Right ventricle myocardium superior (tissue), 1 donor: Measurements from ENCODE around the gene SND1. TPM values are rescaled to one million over a fixed set of nuclear protein-coding genes. Genes with fewer than 3 reads are reported as not detected.

Source experiments
- ATAC-seq: fragments of 200-7000 bp; cut with Tn5 transposase; one replicate; pipeline ENCODE4 v1.9.1; 2020; ENCODE audit warnings: mild to moderate bottlenecking; ENCODE audit not compliant: poor library complexity
- DNase-seq: peaks from one replicate; pipeline ENCODE4 v3.0.0-alpha.2; 2020
- intact Hi-C: fragments of 100-400 bp; cut with DNase I; formaldehyde crosslinking; loops from one replicate; pipeline ENCODE4 v1.11.2; 2022
- long read RNA-seq: library from polyadenylated mRNA; unstranded; transcript quantifications from one replicate; pipeline ENCODE4 v2.0.0, GENCODE V29; 2021
- total RNA-seq: library from RNA; stranded (reverse); fragmentation: NEBNext Ultra II Directional; extraction: Animal tissue kit (Norgen Biotek cat#: 25700); gene quantifications from one replicate; pipeline ENCODE4 v1.2.1, GENCODE V29; 2021
- donor health status: DM: no; HTN: yes; CAD: no; lungs with severe emphysema.

SND1 gene
- 81.9 TPM for total RNA-seq
- long read RNA-seq, transcript SND1-201 (24 exons, 3,476 nt): major isoform, 192 of 253 reads
- long read RNA-seq, partial matches to known transcripts: 54 of 253 reads
- long read RNA-seq, other reads (novel, unspliced or antisense): 7 of 253 reads

GRCh38 chr7:127651556-127652332, at the start of gene SND1:
Gene SND1 (plus strand): TSS chr7:127652194. CDS start chr7:127652374, 180 bp downstream.
- ATAC-seq (peak; percentile 98), DNase-seq (peak; percentile 99)
- intact Hi-C loops: loop anchor here (5.0 kb wide), 1 partner anchor 64 kb away; the partner anchor contains the start of genes ARF5 and GCC1

- no peak for ATAC-seq
These were observed 43.5 kb upstream of the SND1 start for GRCh38 chr7:127608446-127608845.

GRCh38 chr7:127609297-127609696, 42.7 kb upstream of the SND1 start:
- intact Hi-C loops: no loop called here
- DNase-seq (no peak), ATAC-seq (no peak)

More at GRCh38 chr7:127608446-127608845, 43.5 kb upstream of the SND1 start:
- DNase-seq: no peak
- intact Hi-C loops: no loop called here

- ATAC-seq (no peak), DNase-seq (no peak)
- intact Hi-C loops: no loop called here
These were observed 39.7 kb upstream of the SND1 start for GRCh38 chr7:127612263-127612662.

GRCh38 chr7:127616724-127617123, 35.3 kb upstream of the SND1 start:
- ATAC-seq: no peak
- intact Hi-C loops: no loop called here

GRCh38 chr7:127618042-127618441, 34.0 kb upstream of the SND1 start, which contains the start of gene PAX4:
Gene PAX4 (minus strand): TSS chr7:127618142. CDS start chr7:127615928, 2,214 bp downstream.
- intact Hi-C loops: no loop called here
- ATAC-seq (no peak), DNase-seq (no peak)

More at GRCh38 chr7:127616724-127617123, 35.3 kb upstream of the SND1 start:
- no peak for DNase-seq

GRCh38 chr7:127618775-127619174, 33.2 kb upstream of the SND1 start:
- no peak for DNase-seq
- no peak for ATAC-seq
- intact Hi-C loops: no loop called here

- DNase-seq (no peak), ATAC-seq (no peak)
- intact Hi-C loops: no loop called here
These were observed 32.2 kb upstream of the SND1 start for GRCh38 chr7:127619681-127620405.

- no peak for ATAC-seq
- intact Hi-C loops: no loop called here
These were observed 31.4 kb upstream of the SND1 start for GRCh38 chr7:127620406-127621233.

GRCh38 chr7:127625331-127625730, 26.7 kb upstream of the SND1 start:
- intact Hi-C loops: no loop called here
- no peak for ATAC-seq
- no peak for DNase-seq

More at GRCh38 chr7:127620406-127621233, 31.4 kb upstream of the SND1 start:
- no peak for DNase-seq

GRCh38 chr7:127628445-127628844, 23.5 kb upstream of the SND1 start:
- intact Hi-C loops: no loop called here
- no peak for ATAC-seq
- DNase-seq: no peak

- ATAC-seq (peak; percentile 31), DNase-seq (no peak)
- intact Hi-C loops: no loop called here
These were observed 22.6 kb upstream of the SND1 start for GRCh38 chr7:127629268-127629854.

- intact Hi-C loops: no loop called here
- no peak for DNase-seq
- no peak for ATAC-seq
These were observed 19.6 kb upstream of the SND1 start for GRCh38 chr7:127632276-127632910.

- DNase-seq: no peak
These were observed 16.2 kb upstream of the SND1 start for GRCh38 chr7:127635659-127636285.

GRCh38 chr7:127638197-127638596, 13.8 kb upstream of the SND1 start:
- intact Hi-C loops: no loop called here
- ATAC-seq: no peak
- DNase-seq: no peak

More at GRCh38 chr7:127635659-127636285, 16.2 kb upstream of the SND1 start:
- no peak for ATAC-seq
- intact Hi-C loops: no loop called here

- intact Hi-C loops: no loop called here
- no peak for DNase-seq
- ATAC-seq: no peak
These were observed 7.5 kb upstream of the SND1 start for GRCh38 chr7:127644484-127644883.

- intact Hi-C loops: no loop called here
- no peak for ATAC-seq
These were observed 4.4 kb upstream of the SND1 start for GRCh38 chr7:127647636-127648035.

More at GRCh38 chr7:127647636-127648035, 4.4 kb upstream of the SND1 start:
- no peak for DNase-seq
